HG02884 (cell line): ENCODE data around the gene SYTL3.

Experiments used
- ATAC-seq: cut with Tn5 transposase; IDR thresholded peaks from one replicate; pipeline ENCODE4 v1.9.1; 2021; ENCODE audit warnings: mild to moderate bottlenecking, moderate library complexity; ENCODE audit not compliant: unreplicated experiment

The SYTL3 gene

DNA sequence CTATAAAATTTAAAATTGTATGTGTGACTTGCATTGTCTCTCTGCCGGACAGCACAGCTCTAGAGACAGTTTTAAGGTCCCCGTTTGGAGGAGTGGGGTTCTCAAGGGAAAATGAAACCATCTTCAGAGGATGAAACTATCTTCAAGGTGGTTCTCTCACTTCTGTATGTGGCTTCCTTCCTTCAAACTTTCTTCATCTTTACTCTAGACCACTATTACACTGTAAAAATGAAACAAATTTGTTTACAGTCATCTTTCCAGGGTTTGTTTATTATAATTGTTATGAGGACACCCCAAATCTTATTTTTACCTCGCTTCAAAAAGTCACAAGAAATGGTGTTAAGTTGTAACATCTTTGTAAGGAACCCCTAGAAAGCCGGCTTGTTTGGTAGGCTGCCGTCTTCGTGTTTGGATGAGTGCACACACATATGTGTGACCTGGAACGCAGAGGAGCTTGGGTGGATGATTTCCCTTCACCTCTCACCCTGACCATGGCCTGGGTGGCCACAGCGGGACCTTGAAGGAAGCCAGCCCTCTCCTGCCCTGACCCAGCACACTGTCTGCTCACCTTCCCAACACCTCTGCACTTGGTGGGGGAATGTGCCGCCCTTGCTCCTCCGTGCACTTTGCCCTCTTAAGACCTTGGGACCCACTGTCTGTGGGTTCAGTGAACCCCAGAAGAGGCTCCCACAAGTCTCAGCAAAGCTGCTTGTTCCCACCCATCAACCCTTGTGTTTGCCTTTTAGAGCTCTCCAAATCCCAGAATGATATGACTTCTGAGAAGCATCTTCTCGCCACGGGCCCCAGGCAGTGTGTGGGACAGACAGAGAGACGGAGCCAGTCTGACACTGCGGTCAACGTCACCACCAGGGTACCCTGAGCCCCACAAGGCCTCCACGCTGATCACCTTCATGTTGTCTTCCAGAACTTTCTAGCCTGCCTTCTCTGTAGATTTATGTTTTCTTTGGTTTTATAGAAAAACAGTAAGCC, 67.8 kb downstream of the SYTL3 start:
- peak; percentile 67 for ATAC-seq

DNA sequence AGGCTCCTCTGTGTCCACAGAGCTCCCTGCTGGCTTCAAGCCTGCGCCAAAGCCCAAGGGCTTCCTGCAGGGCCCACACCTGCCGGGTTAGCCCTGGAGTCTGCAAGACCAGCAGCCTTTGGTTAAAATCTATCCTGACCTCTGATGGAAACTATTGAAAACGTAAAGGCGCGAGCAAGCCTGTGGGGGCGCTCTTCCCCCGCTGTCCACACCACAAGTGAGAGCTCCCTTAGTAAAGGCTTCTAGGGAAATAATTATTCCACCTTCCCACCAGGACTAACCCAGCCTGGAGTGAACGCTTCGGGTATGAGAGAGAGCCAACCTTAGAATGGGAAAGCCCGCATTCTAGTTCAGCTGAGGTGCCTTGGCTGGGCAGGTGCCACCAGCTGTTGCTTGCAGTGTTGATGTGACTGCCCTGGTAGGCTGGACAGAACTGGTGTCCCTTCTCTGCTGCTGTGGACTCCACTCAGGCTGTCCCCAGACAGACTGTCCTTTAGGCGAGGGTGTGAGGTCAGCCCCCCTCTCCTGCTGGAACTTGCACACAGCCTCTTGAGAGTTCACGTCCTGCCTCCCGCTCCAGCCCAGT, 68.7 kb downstream of the SYTL3 start:
- no peak for ATAC-seq

GRCh38 chr6:158722176-158722729, 72.4 kb downstream of the SYTL3 start:
- ATAC-seq: no peak

DNA sequence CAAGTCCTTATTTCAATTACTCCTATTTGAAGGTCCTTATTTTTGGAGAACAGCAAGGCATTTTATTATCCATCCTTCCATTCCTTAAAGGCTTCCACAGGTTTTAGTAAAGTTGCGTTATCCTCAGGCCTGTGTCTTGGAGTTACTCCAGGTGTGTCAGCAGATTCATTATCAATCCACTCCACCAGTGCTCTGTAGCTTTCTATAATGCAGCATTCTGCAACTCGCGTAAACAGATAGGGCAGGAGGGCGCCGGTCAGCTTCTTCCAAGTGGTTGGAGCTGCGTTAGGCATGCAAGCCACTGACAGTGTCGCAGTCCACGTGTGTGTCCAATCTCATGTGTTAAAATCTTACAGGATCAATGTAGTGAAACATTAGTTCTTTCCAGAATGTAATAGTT, 75.8 kb downstream of the SYTL3 start:
- no peak for ATAC-seq

- no peak for ATAC-seq
Measured at GRCh38 chr6:158729906-158730540, 80.2 kb downstream of the SYTL3 start.

- ATAC-seq: no peak
Measured at GRCh38 chr6:158730541-158730907, 80.7 kb downstream of the SYTL3 start.

DNA sequence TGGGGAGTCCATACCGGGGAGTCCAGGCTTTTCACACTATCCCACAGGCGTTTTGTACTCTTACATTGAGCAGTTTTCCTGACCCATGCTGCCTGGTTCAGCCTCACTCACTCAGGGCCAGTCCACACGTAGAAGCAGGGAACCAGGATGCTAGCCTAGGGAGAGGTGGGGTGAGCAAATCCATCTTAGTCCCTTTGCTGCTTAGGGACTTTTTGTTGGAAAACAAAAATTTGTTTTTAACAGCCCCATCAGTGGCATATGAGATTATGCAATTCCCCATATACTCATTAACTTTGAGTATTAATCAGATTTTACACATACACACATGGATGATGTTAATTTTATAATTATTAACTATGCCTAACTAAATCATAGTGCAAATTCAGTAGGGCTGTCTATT, 85.2 kb downstream of the SYTL3 start:
- ATAC-seq: no peak

GRCh38 chr6:158737082-158737709, 87.3 kb downstream of the SYTL3 start:
- ATAC-seq: no peak

- ATAC-seq: no peak
Measured at GRCh38 chr6:158737710-158738615, 88.1 kb downstream of the SYTL3 start.

GRCh38 chr6:158739673-158740072, 89.8 kb downstream of the SYTL3 start:
- no peak for ATAC-seq

GRCh38 chr6:158743033-158743651, 93.3 kb downstream of the SYTL3 start:
- no peak for ATAC-seq

DNA sequence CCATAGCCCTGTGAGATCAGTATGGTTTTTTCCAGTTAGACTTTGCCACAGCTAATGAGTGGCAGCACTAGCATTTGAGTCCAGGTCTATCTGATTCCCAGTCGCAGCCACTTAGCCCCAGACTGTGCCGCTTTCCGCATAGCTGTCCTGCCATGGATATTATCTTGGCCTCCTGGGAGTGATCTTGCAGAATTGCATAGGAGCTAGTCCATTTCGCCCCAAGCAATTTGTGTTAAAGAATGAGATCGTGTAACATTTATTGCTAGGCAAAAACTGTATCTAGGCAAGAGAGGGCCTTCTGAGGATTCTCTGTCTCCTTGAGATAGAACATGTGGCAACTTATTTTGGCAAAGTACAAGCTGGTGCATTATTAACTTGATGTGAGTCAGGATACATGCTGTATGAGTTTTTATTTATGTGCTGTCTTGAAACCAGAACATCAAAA, 95.2 kb downstream of the SYTL3 start:
- ATAC-seq: no peak

DNA sequence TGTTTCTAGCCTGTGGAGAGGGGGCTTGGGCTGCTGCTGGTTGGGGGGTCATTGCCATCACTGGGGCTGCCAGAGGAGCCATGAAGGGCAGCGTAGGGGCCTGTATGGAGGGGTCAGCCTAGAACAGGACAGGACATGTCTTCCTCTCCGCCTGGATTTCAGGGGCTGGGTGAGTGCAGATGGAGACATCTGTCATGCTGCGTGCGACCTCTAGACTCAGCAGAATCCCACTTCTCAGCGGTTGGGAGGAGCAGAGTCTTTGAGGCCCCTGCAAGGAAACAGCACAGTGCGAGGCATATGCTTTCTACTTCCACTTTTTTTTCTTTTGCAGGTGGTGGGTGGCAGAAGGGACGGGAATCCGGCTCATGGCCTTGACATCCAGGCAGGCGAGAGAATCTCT, 101.4 kb downstream of the SYTL3 start:
- no peak for ATAC-seq

- ATAC-seq: no peak
Measured at GRCh38 chr6:158751921-158752320, 102.1 kb downstream of the SYTL3 start.

GRCh38 chr6:158752613-158753012, 102.8 kb downstream of the SYTL3 start:
- ATAC-seq: no peak

- no peak for ATAC-seq
Measured at GRCh38 chr6:158753811-158754210, 104.0 kb downstream of the SYTL3 start.

- no peak for ATAC-seq
Measured at GRCh38 chr6:158754738-158755137, 104.9 kb downstream of the SYTL3 start.

DNA sequence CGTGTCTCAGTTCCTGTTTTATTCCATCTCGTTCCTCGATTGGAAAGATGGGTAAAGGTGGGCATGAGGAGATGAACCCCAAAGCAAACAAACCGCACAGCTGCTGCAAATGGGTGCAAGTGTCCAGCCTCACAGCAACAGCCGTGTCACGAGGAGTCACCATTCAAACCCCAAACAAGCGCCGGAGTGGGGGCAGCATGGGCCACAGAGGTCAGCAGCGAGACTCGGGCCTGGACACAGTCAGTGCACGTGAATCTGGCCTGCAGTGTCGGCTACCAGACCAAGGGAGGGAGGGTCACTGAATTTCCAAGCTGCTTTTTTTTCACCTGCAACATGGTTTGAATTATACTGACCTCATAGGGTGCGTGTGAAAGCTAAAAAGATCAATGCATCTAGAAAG, 105.8 kb downstream of the SYTL3 start:
- ATAC-seq: no peak

DNA sequence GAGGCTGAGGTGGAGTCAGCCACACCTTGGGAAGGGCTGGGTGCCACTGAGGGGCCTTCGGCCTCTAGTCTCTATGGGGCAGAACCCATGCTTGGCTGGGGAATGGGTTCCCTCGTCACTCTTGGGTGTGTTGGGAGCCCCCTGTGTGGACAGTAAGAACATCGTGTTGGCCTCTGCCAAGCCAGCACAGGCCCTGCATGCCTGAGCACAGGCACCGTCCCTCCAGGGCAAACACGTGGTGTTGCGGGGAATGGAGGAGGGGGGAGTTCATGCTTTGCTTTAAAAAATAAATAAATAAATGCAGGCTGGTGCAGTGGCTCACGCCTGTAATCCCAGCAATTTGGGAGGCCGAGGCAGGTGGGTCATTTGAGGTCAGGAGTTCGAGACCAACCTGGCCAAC, 106.3 kb downstream of the SYTL3 start:
- ATAC-seq: no peak
